ENCODE results near the gene ZBED5.
A peak's percentile ranks its signal among the peaks of the same experiment; 100 is the strongest.

The ZBED5 gene

DNA sequence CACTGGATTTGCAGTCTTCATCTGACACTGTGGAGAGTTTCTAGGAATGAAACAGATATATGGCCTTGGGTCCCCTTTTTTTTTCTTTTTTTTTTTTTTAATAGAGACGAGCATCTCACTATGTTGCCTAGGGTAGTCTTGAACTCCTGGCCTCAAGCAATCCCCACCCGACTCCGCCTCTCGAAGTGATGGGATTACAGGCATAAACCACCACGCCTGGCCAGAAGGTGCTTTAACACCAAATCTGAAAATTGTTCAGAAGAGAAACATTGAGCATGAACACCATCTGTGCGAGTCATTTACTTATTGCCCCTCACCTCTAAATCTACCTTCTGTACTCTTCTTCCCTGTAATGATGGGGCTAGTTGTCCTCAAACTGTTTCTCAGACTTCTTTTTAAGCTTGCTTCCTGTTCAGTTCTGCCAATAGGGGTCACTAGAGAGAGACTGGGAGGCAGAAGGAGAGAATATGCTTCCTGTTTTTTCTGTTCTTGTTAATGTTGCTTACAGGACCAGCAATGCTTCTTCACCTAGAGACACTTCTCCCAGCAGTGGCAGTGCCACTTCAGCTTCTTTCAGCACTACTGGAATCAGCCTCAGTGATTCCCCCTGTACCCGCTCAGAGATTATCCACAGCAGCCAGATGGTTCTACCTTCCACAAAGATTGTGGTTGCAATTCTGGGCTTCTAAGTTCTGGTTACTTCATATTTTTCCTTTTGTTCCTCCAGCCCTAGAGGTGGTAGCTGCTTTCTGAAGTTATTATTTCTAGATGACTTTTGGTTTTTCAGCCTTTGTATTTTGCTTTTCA, 20.8 kb upstream of the ZBED5 start:
- DNase-seq = no peak

DNA sequence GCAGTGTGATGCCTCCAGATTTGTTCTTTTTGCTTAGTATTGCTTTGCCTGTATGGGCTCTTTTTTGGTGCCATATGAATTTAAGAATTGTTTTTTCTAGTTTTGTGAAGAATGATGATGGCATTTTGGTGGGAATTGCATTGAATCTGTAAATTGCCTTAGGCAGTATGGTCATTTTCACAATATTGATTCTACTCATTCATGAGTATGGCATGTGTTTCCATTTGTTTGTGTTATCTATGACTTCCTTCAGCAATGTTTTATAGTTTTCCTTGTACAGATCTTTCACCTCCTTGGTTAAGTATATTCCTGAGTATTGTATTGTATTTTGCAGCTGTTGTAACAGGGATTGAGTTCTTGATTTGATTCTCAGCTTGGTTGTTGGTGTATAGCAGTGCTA, 18.3 kb upstream of the ZBED5 start:
- DNase-seq = no peak

DNA sequence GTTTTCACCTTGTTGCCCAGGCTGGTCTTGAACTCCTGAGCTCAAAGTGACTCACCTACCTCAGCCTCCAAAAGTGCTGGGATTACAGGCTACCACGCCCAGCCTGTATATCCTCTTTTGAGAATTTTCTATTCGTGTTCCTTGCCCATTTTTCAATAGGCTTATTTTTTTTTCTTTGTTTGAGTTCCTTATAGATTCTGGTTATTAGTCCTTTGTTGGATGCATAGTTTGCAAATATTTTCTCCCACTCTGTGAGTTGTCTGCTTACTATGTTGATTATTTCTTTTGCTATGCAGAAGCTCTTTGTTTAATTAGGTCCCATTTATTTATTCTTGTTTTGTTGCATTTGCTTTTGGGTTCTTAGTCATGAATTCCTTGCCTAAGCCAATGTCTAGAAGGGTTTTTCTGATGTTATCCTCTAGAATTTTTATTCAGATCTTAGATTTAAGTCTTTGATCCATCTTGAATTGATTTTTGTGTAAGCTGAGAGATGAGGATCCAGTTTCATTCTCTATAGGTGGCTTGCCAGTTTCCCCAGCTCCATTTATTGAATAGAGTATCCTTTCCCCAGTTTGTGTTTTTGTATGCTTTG, 17.7 kb upstream of the ZBED5 start:
- no peak for DNase-seq

DNA sequence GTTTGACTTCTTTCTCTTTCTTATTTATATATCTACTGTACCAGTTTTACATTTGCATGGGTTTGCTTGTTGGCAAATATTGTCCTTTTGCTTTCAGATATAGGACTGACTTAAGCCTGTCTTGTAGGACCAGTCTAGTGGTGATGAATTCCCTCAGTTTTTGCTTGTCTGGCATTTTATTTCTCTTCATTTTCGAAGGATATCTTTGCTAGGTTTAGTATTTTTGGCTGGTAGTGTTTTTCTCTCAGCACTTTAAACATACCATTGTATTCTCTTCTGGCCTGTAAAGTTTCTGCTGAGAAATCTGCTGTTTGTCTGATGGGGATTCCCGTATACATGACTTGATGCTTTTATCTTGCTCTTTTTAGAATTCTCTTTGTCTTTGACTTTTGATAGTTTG, 14.2 kb upstream of the ZBED5 start:
- no peak for DNase-seq

DNA sequence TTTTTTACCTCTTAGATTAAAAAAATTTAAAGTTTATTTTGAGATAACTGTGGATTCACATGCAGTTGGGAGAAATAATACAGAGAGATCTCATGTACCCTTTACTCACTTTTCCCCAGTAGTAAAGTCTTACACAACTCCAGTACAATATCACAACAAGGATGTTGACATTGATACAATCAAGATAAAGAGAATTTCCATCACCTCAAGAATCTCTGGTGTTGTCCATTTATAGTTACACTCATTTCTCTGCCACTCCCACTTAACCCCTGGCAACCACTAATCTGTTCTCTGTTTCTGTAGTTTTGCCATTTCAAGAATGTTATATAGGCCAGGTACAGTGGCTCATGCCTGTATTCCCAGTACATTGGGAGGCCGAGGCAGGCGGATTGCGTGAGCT, 10.5 kb upstream of the ZBED5 start:
- DNase-seq = no peak

DNA sequence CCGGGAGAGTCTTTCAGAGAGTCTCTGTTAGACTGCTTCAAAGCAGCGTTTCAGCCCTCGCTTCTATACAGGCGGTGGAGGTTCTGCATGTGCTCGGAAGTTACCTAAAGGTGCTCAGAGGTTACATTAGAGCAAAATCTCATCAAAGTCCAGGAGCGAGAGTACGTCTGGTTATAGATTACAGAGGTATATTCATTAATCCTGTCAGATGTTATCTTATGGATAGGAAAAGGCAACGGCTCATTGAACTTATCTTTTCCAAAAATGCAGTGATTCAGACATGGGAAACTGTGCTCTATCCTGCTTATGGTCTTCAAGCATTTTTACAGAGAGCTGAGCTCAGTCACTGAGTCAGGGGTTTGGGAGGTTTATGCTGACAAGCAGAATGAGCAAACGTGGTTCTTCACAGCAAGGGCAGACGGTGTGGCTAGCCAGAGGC, 9.1 kb upstream of the ZBED5 start:
- no peak for DNase-seq

DNA sequence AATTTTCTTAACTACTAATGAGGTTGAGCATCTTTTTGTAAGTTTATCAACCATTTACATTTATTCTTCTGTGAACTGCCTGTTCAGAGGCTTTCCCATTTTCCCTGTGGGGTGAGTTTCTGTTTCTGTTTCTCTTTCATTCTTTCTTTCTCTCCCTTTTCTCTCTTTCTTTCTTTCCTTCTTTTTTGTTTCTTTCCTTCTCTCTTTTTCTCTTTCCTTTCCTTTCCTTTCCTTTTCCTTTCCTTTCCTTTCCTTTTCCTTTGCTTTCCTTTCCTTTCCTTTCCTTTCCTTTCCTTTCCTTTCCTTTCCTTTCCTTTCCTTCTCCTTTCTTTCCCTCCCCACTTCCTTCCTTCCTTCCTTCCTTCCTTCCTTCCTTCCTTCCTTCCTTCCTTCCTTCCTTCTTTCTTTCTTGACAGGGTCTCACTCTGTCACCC, 8.0 kb upstream of the ZBED5 start:
- no peak for DNase-seq

DNA sequence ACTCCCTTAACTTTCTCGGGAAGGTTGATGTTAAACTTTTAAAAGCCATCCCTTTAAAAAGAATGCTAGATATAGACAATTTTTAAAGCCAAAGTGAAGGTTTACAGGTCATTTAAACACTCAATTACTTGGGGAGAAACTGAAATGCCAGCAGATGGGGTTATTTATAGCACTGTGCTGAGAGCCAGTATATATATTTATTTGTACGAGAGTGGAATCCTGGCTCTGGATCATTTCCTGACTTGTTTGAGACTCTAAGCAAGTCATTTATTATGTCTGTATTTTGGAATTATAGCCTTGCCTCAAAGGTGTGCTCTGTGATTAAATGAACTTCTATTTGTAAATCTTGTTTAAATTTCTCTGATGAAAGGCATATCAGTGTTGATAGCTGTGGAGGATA, 6.8 kb upstream of the ZBED5 start:
- DNase-seq = no peak

DNA sequence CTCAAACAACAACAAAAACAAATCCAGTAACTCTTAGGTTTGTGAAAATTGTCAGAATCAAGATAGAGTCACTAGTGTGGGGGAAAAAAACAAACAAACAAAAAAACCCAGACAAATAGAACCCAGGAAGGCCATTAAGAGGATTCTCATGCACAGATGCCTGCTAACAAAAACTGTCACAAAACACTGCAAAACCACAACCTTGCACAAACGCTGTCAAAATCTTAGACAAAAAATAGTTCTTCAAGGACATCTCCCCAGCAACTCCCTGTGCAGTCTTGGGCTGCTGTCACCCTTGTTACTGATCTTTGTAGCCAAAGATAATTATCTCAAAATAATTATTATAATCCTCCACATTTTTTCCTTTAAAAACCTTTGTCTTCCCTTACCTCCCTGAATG, 4.6 kb upstream of the ZBED5 start:
- no peak for DNase-seq

DNA sequence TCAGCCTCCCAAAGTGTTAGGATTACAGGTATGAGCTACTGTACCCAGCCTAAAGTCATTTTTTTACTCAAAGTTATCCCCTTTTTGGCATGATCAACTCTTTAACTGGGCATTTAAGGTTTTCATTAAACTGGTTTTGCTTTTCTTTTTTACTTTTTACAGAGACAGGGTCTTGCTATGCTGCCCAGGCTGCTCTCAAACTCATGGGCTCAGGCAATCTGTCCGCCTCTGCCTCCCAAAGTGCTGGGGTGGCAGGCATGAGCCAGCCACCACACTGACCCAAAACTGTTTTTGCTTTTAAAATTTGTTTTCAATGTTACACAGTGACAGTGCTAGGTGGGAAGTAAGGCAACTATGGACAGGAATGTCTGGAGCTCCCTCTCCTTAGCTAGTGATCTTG, 3.9 kb upstream of the ZBED5 start:
- no peak for DNase-seq

DNA sequence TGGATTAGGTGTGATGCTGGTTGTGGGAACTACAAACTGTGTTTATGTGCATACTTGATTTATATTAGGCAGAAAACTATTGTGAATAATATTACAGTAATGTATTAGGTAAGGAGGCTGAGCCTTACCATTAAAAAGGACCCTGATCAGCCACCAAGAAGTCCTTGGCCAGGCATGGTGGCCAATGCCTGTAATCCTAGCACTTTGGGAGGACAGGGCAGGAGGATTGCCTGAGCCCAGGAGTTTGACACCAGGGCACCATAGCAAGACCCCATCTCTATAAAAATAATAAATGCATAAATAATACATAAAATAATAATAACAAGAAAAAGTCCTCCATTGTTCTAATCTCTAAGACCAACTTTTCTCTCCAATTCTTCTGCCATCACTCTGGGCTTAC, 3.2 kb upstream of the ZBED5 start:
- DNase-seq = no peak

DNA sequence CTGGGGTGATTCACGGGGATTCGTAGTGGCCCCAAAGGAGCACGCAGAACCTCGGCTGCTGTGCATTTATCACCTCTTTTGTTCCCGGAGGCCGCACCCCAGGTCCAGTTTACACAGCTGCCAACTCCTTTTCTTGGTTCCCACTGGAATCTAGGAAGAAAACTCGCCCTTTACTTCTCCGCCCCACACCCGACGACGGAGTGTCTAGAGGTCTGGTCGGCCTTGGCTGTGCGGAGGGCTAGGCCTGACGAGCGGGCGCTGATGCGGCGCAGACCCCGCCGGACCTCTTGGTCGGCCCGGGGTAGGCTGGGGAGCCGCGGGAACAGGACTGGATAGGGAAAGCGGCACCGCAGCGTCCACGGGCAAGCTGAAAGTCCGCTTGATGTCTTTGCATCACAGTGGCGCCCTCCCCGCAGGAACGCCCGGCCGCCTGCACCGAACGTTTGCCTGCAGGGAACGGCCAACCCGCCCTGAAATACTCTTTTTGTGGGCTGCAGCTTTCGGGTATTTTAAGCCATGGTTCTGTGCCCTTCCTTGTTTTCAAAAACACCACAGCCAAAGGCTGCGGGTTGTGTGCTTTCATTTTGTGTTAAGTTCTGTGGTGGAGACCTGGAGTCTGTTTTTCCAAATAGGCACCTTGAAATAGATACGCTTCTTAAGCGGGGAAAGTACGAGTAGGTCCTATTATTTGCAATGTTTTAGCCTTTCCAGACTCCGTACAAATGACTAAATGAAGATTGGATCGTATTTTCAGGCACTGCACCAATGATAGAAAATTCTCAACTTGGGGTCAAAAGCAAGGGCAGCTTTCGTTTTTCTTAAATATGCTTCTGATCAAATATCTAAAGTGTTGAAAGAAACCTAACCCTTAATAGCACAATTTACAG, 829 bp upstream of the ZBED5 start:
- DNase-seq = peak; percentile 54 to 59

DNA sequence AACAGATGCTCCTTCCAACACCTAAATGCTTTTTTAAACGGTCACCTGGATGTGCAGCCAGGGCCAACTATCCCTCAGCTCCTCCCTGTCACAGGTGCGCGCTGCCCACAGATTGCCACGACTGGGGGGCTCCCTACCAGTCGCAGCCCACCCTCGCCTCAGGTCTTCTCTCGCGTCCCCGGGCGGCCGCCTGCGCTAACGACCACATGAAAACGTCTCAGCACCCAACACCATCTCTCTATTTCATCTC, 469 bp downstream of the ZBED5 start:
- peak in 1 of 2 experiments; percentile 34 for DNase-seq

DNA sequence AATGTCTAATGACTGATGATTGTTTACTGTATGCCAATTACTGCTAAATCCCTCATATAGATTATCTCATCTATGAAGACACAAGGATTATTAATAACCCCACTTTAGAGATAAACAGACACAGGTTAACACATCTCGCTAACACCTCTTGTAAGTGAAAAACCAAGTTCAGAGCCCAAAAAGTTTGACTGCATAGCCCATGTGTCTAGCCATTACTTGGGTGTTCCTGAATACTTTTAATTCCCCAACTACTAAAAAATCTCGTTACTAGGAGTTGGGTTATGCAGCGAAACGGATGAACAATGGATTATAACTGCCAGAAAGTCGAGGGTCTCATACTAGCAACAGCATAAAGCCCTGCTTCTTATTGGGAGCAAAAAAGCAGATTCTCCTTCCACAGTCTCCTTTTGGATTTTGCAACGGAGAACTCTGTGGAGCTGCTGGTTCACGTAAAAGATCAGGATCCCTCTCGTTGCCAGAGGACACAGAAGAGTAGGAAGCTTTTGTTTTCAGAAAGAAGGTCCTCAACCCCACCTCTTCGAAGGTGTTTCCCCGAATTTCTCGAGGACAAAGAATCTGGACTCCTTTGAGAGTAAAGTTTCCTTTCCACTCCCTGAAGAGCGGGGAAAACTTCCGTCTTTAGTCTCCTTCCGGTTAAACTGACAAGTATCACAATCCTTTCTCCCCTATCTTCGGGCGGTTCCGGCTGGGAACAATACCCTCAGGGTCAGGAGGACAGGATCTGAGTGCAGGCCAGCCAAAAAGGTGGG, 979 bp downstream of the ZBED5 start:
- DNase-seq = no peak

DNA sequence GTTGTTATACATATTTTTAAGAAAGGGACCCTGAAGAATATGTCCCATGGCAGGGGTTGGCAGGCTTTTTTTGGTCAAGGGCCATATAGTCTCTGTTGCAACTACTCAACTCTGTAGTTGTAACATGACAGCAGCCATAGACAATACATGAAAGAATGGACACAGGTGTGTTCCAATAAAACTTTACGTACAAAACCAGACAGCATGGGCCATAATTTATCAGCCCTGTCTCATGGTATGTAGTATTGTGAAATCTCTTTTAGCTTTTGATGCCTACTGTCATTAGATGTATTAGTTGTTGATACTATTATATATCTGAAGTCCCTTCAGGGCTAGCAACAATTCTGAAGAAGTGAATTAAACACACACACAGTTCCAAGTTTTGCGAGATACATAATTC, 2.6 kb downstream of the ZBED5 start:
- no peak for DNase-seq

DNA sequence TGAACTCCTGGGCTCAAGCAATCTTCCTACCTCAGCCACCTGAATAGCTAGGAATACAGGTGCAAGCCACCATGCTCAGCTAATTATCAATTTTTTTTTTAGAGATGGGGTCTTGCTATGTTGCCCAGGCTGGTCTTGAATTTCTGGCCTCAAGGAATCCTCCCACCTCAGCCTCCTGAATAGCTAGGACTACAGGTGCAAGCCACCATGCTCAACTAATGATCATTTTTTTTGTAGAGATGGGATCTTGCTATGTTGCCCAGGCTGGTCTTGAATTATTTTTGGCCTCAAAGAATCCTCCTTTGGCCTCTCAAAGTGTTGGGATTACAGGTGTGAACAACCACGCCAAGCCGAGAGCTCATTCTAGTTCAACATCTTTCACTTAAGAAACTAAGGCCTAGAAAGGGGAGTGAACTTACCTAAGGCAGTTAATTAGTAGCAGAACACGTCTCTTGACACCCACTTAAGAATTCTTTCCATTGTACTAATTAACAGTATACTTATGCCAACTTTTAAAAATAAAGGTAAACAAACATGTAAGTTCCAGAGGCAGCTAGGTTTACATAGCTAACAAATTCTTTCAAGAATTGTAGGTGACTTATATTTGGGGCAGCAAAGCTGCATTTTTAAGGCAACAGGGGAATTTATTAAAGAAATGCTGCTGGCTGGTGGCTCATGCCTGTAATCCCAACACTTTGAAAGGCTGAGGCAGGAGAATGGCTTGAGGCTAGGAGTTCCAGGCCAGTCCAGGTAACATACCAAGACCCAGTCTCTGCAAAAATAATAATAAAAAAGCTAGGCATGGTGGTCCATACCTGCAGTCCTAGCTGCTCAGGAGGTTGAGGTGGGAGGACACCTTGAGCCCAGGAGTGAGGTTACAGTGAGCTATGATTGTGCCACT, 9.6 kb downstream of the ZBED5 start:
- no peak for DNase-seq

DNA sequence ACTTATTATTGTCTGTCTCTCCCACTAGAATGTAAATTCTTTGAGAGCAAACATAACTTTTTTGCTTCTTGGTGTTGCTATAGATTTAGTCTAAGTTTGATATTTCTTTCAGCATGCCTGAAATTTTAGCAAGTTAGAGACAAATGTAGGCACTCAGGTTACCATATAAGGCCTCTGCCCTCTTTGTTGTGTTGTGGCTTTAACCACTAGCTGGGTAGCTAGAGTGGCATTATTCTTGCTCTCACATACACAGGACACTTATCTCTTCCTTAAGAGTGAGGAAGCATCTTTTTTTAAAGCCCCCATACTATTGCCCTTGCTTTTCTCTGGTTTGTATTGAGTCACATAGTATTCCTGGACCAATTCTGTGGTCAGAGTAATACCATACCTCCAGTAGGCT, 11.2 kb downstream of the ZBED5 start:
- no peak for DNase-seq

DNA sequence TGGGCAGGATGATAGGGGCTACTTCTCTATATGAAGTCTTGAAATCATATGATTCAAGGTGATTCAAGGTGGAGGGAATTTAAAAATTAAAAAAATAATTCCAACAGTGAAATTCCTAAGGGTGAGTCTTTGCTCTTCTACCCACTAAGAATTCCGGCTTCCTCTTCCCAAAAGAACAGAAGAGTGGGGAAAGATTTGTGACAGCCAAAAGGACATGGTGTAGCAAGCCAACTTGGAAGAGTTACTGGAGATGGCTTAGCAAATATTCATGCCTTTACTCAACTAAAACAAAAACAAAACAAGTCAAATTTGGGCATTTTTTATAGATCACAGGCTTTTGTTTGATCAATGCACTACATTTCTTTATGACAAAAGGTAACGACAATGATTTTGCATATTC, 12.3 kb downstream of the ZBED5 start:
- DNase-seq = no peak

DNA sequence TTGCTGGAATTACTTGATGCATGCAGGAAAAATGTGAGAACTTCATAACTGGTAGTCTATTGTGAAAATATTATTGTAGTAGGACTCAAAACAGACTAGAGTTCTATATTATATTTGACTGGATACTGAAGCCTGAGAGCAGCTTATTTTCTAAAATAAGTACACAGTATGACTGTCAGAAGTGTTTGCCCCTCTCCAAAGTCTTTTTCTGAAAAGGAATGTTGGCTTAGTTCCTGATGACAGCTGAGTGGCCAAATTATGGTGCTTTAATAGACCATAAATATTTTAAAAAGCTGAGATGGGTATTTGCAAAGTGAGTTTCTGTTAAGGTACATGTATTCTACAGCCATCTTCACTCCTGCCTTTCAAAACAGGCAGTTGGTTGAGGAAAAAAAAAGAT, 13.1 kb downstream of the ZBED5 start:
- DNase-seq = no peak

DNA sequence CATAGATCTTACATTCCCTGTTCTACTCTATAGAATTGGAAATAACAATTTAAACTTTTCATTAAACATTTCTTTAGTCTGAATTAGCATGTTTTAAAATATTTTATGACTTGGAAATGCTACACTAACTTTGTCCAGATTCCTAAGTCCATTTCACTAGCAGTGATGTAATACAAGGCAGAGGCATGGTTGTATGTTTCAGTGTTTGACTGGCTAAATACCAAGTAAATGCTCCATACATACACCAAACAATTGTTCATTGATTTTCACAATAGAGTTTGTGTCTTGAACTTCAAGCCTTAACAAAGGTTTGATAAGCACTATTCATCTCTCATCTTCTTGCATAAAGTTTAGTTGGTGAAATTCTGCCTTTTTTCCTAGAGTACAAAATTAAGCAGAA, 13.5 kb downstream of the ZBED5 start:
- no peak for DNase-seq

DNA sequence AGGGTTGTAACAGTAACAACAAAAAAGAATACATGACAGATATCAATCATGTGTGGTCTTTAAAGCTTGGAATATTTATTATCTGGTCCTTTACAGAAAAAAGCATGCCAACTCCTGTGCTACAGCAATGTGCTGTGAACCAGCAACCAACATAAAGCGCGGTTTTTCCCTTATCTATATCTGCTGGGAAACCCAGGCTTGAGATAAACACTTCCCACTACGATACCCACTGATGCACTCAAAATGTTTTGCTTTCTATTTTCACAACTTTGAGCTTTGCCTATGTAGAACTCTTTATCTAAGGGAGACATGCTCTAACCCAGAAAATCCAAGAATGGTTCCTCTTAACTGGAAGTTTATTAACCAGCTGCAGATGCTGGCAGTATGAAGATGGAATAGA, 19.0 kb downstream of the ZBED5 start:
- DNase-seq = no peak

DNA sequence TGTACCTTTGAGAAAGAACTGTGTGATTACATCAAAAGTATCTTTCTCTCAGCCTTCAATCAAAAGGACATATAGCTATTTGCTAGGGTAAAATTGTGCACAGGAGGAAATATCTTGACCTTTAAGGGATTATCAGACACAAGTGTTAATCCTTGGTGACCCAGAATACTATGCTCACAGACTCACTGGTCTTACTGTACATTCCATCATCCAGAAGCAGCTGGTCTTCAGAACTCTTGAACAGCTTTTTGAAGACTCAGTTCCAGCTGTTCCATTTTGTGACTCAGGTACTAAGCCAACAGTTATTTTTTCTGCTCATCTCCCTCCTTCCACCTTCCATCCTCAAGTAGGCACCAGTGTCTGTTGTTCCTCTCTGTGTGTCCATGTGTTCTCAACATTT, 19.8 kb downstream of the ZBED5 start:
- DNase-seq = no peak

Measured in activated CD4-positive, alpha-beta T cell treated with anti-CD3 and anti-CD28 coated beads, Interleukin-2, amount 50 U/mL, for 48 hours (primary cell).